HFFc6 (cell line): ENCODE measurements around the gene GRK3. TPM values are rescaled to one million over a fixed set of nuclear protein-coding genes. Genes with fewer than 3 reads are reported as not detected.

Source experiments
- DNase-seq: peaks from one replicate; pipeline ENCODE4 v3.0.0-alpha.2; 2018
- H3K27ac Mint-ChIP-seq: 2 replicates; pipeline ENCODE4 v1.8.0; 2020; ENCODE audit warnings: mild to moderate bottlenecking, mixed read lengths
- H3K27me3 Mint-ChIP-seq: 2 replicates; pipeline ENCODE4 v1.8.0; 2021; ENCODE audit warnings: mild to moderate bottlenecking, moderate library complexity, mixed read lengths; ENCODE audit not compliant: insufficient read depth
- H3K36me3 Mint-ChIP-seq: 2 replicates; pipeline ENCODE4 v1.8.0; 2021; ENCODE audit warnings: low read depth, mixed read lengths
- H3K4me1 Mint-ChIP-seq: 2 replicates; pipeline ENCODE4 v1.8.0; 2020; ENCODE audit warnings: low read depth, mixed read lengths
- H3K4me3 Mint-ChIP-seq: 2 replicates; pipeline ENCODE4 v1.8.0; 2020; ENCODE audit warnings: mild to moderate bottlenecking, moderate library complexity, mixed read lengths
- H3K9me3 Mint-ChIP-seq: 2 replicates; pipeline ENCODE4 v1.8.0; 2020; ENCODE audit warnings: mild to moderate bottlenecking, mixed read lengths
- total RNA-seq, 6 experiments: library from RNA; stranded (reverse); fragmentation: NEBNext Ultra II Directional; extraction: Animal tissue kit (Norgen Biotek cat#: 25700); gene quantifications; 2 replicates in 1 of 6; 3 replicates in 5 of 6; pipeline ENCODE4 v1.2.3, GENCODE V29; 2021
- TF ChIP-seq, protein P1 (sequence below): fragments of 200-600 bp; sonication (generic); IDR thresholded peaks from 2 replicates; pipeline ENCODE4 v1.5.0; 2021; ENCODE audit warnings: antibody characterized with exemption, mild to moderate bottlenecking

GRK3 gene
- total RNA-seq, 6 experiments from 2014 or later, result 0.05 TPM; not detected in 5

DNA sequence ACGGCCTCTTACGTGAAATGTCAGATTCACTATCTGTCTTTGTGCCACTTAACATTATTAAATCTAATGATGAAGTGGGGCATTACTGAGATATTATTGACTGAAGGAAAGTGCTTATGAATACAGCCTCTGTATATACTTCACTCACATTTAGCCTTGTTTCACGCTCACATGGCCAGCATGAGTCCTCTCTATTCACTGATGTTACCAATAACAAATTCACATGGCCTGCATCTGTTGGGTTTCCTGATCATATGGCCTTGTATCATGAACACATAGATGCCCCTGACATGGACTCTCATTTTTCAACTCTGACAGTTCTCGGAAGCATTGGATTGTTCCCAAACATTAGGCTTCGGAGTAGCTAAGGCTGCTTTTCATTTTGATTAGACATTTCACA lies 109.2 kb downstream of the GRK3 start:
- H3K9me3 Mint-ChIP-seq, result peaks cover 10% of the 10 kb centered on the region
- no peaks in the 10 kb centered on the region for H3K4me1 Mint-ChIP-seq
- no peak for DNase-seq
- no peak overlapping the region for H3K4me3 Mint-ChIP-seq
- no peaks in the 10 kb centered on the region; the same call in 1 of the 2 replicates for H3K27me3 Mint-ChIP-seq
- TF ChIP-seq, protein P1, sequence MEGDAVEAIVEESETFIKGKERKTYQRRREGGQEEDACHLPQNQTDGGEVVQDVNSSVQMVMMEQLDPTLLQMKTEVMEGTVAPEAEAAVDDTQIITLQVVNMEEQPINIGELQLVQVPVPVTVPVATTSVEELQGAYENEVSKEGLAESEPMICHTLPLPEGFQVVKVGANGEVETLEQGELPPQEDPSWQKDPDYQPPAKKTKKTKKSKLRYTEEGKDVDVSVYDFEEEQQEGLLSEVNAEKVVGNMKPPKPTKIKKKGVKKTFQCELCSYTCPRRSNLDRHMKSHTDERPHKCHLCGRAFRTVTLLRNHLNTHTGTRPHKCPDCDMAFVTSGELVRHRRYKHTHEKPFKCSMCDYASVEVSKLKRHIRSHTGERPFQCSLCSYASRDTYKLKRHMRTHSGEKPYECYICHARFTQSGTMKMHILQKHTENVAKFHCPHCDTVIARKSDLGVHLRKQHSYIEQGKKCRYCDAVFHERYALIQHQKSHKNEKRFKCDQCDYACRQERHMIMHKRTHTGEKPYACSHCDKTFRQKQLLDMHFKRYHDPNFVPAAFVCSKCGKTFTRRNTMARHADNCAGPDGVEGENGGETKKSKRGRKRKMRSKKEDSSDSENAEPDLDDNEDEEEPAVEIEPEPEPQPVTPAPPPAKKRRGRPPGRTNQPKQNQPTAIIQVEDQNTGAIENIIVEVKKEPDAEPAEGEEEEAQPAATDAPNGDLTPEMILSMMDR, result no peak
- H3K27ac Mint-ChIP-seq, result no peak overlapping the region
- H3K36me3 Mint-ChIP-seq, result no peaks in the 10 kb centered on the region

DNA sequence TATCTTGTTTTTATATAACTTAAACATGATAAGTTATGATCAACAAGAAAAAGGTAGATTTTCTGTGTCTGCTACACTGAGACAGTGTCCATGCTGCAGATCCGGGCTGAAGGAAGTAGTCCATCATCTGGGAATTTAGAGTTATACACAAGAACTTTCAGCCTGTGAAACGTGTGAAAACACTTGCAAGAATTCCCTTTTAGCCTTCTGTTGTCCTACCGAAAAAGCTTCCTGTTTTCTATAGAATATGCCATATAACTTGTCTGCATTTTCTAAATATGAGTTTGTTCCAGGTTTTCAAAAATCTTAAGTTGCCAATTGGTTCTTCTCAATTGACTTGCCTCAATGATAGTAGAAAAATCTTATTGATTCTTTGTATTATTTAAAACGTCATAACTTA lies 113.2 kb downstream of the GRK3 start:
- DNase-seq, result no peak
- no peaks in the 10 kb centered on the region for H3K4me1 Mint-ChIP-seq
- no peak overlapping the region for H3K27ac Mint-ChIP-seq
- no peak overlapping the region for H3K4me3 Mint-ChIP-seq
- H3K9me3 Mint-ChIP-seq, result peaks cover 15% of the 10 kb centered on the region
- no peaks in the 10 kb centered on the region for H3K27me3 Mint-ChIP-seq
- H3K36me3 Mint-ChIP-seq, result no peaks in the 10 kb centered on the region
- TF ChIP-seq, protein P1, result no peak

DNA sequence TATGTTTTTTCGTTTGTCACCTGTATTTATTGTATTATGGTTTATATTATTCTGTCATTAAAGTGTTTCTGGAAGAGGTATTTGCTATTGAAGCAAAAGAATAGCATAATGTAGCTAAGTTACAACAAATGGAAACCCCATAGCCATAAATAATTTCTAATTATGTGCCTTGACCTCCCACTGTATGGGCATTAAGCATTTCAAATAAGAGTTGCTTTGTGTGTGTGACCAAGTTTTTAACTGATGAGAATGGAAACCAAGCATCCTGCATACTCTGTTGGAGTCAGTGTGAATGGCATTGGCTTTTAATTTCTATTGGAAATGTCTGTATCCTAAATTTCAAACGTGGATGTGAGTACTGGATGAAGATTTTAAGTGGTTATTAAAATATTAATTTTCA lies 115.6 kb downstream of the GRK3 start:
- TF ChIP-seq, protein P1, result no peak
- H3K9me3 Mint-ChIP-seq, result peaks cover 19% of the 10 kb centered on the region
- H3K27ac Mint-ChIP-seq, result no peak overlapping the region
- H3K4me3 Mint-ChIP-seq, result no peak overlapping the region
- no peak for DNase-seq
- no peaks in the 10 kb centered on the region for H3K27me3 Mint-ChIP-seq
- H3K4me1 Mint-ChIP-seq, result no peaks in the 10 kb centered on the region
- H3K36me3 Mint-ChIP-seq, result no peaks in the 10 kb centered on the region

DNA sequence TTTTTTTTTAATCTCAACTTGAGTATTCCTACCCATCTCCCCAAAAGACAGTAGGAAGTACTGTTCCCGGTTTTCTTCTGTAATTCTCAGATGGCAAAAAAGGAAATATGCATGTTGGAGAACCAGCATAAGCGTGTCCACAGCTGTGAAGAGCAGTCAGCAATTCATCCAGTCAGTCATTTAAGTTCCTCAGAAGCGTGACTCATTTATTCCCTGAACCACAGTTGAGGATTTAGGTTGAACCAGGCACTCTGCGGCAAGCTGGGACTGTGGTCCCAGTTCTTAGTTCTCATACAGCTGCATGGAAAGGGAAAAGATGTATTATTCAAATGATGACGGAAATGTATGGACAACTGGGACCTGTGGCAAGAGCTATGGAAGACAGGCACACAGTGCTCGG lies 116.5 kb downstream of the GRK3 start:
- DNase-seq, result no peak
- H3K9me3 Mint-ChIP-seq, result peaks cover 19% of the 10 kb centered on the region
- no peaks in the 10 kb centered on the region for H3K36me3 Mint-ChIP-seq
- no peaks in the 10 kb centered on the region for H3K4me1 Mint-ChIP-seq
- H3K4me3 Mint-ChIP-seq, result no peak overlapping the region
- TF ChIP-seq, protein P1, result no peak
- no peaks in the 10 kb centered on the region for H3K27me3 Mint-ChIP-seq
- no peak overlapping the region for H3K27ac Mint-ChIP-seq

DNA sequence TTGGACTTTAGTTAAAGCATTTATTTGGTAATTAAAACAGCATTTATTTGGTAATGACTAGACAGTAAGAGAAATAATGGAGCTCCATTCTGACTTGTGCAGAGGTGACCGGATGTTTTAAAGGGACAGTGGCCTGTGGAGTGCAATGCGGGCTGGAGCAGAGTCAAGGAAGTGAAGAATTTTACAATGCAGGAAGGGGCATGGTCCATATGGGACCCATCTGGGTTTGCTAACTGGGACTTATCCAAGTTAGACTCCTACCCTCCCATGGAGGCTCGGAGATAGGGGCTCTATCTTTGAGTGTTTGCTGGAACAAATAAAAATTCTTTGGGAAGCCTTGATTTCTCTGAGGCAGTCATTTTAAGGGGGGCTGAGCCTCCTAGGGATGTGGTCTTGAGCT lies 117.6 kb downstream of the GRK3 start:
- TF ChIP-seq, protein P1, result no peak
- Mint-ChIP-seq H3K27ac (no peak overlapping the region), H3K36me3 (no peaks in the 10 kb centered on the region), H3K4me1 (no peaks in the 10 kb centered on the region), H3K9me3 (peaks cover 19% of the 10 kb centered on the region), H3K4me3 (no peak overlapping the region), H3K27me3 (no peaks in the 10 kb centered on the region)
- no peak for DNase-seq

DNA sequence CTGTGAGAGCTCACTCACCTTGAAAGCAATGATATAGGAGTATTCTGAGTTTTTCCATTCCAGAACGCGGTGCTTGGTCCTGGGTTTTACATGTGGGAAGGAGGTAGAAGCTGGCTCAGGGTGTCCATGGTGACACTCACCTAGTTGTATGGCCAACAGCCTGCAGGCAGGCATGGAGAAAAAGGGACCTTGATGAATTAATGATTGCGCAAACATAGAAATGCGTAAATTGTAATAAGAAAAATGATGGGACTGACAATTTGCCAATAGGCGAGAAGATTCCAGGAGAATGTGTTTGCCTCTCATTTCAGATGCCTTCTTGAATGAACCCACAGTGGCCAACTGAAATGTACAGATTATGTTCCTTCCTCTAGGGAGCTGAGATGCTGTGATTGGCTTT lies 124.2 kb downstream of the GRK3 start:
- TF ChIP-seq, protein P1, result no peak
- peaks cover 2% of the 10 kb centered on the region; the same call in 1 of the 2 replicates for H3K27me3 Mint-ChIP-seq
- H3K4me3 Mint-ChIP-seq, result no peak overlapping the region
- DNase-seq, result no peak
- H3K9me3 Mint-ChIP-seq, result peaks cover 19% of the 10 kb centered on the region; the same call in 1 of the 2 replicates
- no peaks in the 10 kb centered on the region for H3K36me3 Mint-ChIP-seq
- H3K27ac Mint-ChIP-seq, result no peak overlapping the region
- H3K4me1 Mint-ChIP-seq, result no peaks in the 10 kb centered on the region
